CD4-positive, alpha-beta T cell (primary cell): ENCODE measurements around the gene EIF4E. TPM values are rescaled to one million over a fixed set of nuclear protein-coding genes. Genes with fewer than 3 reads are reported as not detected.

Experiments used
- ATAC-seq: fragments of 200-7000 bp; cut with Tn5 transposase; one replicate; pipeline ENCODE4 v1.10.0; 2022; ENCODE audit warnings: mild to moderate bottlenecking; ENCODE audit not compliant: poor library complexity
- CTCF ChIA-PET: fragments of 350-600 bp; sonication (Branson Sonifier 250); formaldehyde crosslinking; loops from one replicate; lab custom pipeline; 2021; ENCODE audit warnings: antibody characterized with exemption, inconsistent platforms; lab: Charles Lee
- POLR2A ChIA-PET: fragments of 350-600 bp; sonication (Branson Sonifier 250); formaldehyde crosslinking; loops from one replicate; lab custom pipeline; 2021; ENCODE audit warnings: antibody characterized with exemption, inconsistent platforms; lab: Charles Lee
- DNase-seq, 14 experiments: peaks; one replicate each; pipeline ENCODE4 v3.0.0-alpha.2; 2013 to 2020; ENCODE audit warnings: mixed read lengths in 2 of 14
- H3K27ac ChIP-seq, 2 donors: one replicate each; pipeline versions ENCODE4 v1.5.1 to v1.7.0; 2013; ENCODE audit warnings: low read length in 2 of 2, low read depth in 1 of 2, mild to moderate bottlenecking in 1 of 2
- H3K27me3 ChIP-seq, 2 experiments: 1 replicate in 1 of 2; 2 replicates in 1 of 2; pipeline versions ENCODE4 v1.6.1 to v1.7.0; 2013; ENCODE audit warnings: low read length in 2 of 2, control low read depth in 1 of 2, mild to moderate bottlenecking in 1 of 2, moderate library complexity in 1 of 2; ENCODE audit not compliant: insufficient read depth in 2 of 2, control insufficient read depth in 1 of 2
- H3K36me3 ChIP-seq: one replicate; pipeline ENCODE4 v1.6.1; 2013; ENCODE audit warnings: low read length, control low read depth; ENCODE audit not compliant: insufficient read depth
- H3K4me1 ChIP-seq: one replicate; pipeline ENCODE4 v1.6.1; 2013; ENCODE audit warnings: low read length, control low read depth; ENCODE audit not compliant: insufficient read depth
- H3K4me3 ChIP-seq: one replicate; pipeline ENCODE4 v1.5.1; 2013; ENCODE audit warnings: mild to moderate bottlenecking, low read length, moderate library complexity
- H3K9me3 ChIP-seq, 2 experiments: 1 replicate in 1 of 2; 2 replicates in 1 of 2; pipeline versions ENCODE4 v1.6.1 to v1.7.0; 2013; ENCODE audit warnings: low read length in 2 of 2, mild to moderate bottlenecking in 2 of 2, control low read depth in 1 of 2, moderate library complexity in 1 of 2; ENCODE audit not compliant: control insufficient read depth in 1 of 2, insufficient read depth in 1 of 2
- H3K27ac Mint-ChIP-seq: one replicate; pipeline ENCODE4 v1.8.0; 2020; ENCODE audit warnings: mixed read lengths
- H3K27me3 Mint-ChIP-seq: one replicate; pipeline ENCODE4 v1.8.0; 2021; ENCODE audit warnings: mixed read lengths
- H3K36me3 Mint-ChIP-seq: one replicate; pipeline ENCODE4 v1.8.0; 2021; ENCODE audit warnings: low read depth, mixed read lengths
- H3K4me1 Mint-ChIP-seq: one replicate; pipeline ENCODE4 v1.8.0; 2021; ENCODE audit warnings: low read depth, mixed read lengths
- H3K4me3 Mint-ChIP-seq: one replicate; pipeline ENCODE4 v1.8.0; 2020; ENCODE audit warnings: mild to moderate bottlenecking, mixed read lengths
- H3K9me3 Mint-ChIP-seq: one replicate; pipeline ENCODE4 v1.8.0; 2020; ENCODE audit warnings: mixed read lengths
- CTCF ChIP-seq: fragments of 200-600 bp; IDR thresholded peaks from one replicate; pipeline ENCODE4 v1.8.0; 2022; ENCODE audit warnings: antibody characterized with exemption, mild to moderate bottlenecking
- intact Hi-C, 2 experiments: fragments of 100-400 bp; cut with DNase I in 1 of 2; cut with micrococcal nuclease in 1 of 2; formaldehyde crosslinking; loops; one replicate each; pipeline versions ENCODE4 v1.15.1 to v1.9.0; 2023 to 2025; cut with DNase I, micrococcal nuclease
- total RNA-seq, 174 experiments: library from RNA in 2 of 174; stranded (reverse) in 2 of 174; gene quantifications; one replicate each; pipeline ENCODE4 v1.2.3 and lab custom pipeline; 2021 to 2026

The EIF4E gene
- total RNA-seq, 2 experiments from 2014 or later, result 47.2 to 49.2 TPM

DNA sequence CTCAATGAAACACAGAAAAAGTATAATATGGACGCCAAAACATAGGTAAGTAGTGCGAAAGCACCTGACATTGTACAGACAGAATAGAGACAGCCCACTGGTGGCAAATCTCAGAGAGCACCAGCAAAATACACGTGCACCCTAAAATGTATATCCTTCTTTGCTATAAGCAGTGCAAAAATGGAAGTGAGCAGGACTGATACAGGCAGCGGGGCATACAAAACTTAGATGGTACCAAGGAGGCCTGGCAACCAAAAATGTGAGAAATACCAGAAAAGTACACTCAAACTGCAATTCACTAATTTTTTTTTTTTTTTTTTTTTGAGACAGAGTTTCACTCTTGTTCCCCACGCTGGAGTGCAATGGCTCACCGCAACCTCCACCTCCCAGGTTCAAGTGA is 63.9 kb downstream of the EIF4E start:
- H3K9me3 ChIP-seq, result no peaks in the 10 kb centered on the region
- H3K27ac ChIP-seq, result no peak overlapping the region
- Mint-ChIP-seq H3K27ac (no peak overlapping the region), H3K4me3 (no peak overlapping the region), H3K27me3 (no peaks in the 10 kb centered on the region), H3K9me3 (no peaks in the 10 kb centered on the region), H3K36me3 (no peaks in the 10 kb centered on the region), H3K4me1 (no peaks in the 10 kb centered on the region)
- ATAC-seq, result no peak
- H3K4me3 ChIP-seq, result no peak overlapping the region
- no peaks in the 10 kb centered on the region for H3K36me3 ChIP-seq
- DNase-seq, result no peak
- POLR2A ChIA-PET, result no interaction called here
- no peak for TF ChIP-seq CTCF
- no peaks in the 10 kb centered on the region for H3K27me3 ChIP-seq
- CTCF ChIA-PET, result no interaction called here
- intact Hi-C loops, result no loop called here
- no peaks in the 10 kb centered on the region for H3K4me1 ChIP-seq

DNA sequence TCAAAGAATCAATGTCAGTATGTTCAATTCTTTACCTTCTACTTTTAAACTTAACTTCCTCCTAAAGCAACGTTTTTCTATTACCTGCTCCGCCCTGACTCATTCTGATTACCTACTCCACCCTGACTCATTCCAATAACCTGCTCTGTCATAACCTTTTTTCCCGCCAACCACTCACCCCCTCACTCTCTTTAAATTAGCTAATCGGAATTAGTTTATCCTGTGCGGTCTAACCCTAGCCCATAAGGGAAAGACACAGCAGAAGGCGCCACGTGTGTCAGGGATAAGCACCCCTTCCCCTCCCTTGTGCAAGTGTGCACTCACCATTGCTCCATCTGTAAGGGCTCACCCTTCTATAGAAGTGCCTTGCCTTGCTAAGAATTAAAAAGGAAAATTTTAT is 64.4 kb downstream of the EIF4E start:
- H3K4me1 Mint-ChIP-seq, result no peaks in the 10 kb centered on the region
- DNase-seq, result no peak
- Histone ChIP-seq H3K36me3 (no peaks in the 10 kb centered on the region), H3K27me3 (no peaks in the 10 kb centered on the region), H3K27ac (no peak overlapping the region), H3K4me1 (no peaks in the 10 kb centered on the region), H3K4me3 (no peak overlapping the region), H3K9me3 (no peaks in the 10 kb centered on the region)
- CTCF ChIA-PET, result no interaction called here
- no peak overlapping the region for H3K27ac Mint-ChIP-seq
- intact Hi-C loops, result no loop called here
- no peaks in the 10 kb centered on the region for H3K9me3 Mint-ChIP-seq
- H3K36me3 Mint-ChIP-seq, result no peaks in the 10 kb centered on the region
- TF ChIP-seq CTCF, result no peak
- POLR2A ChIA-PET, result no interaction called here
- no peaks in the 10 kb centered on the region for H3K27me3 Mint-ChIP-seq
- ATAC-seq, result no peak
- H3K4me3 Mint-ChIP-seq, result no peak overlapping the region

DNA sequence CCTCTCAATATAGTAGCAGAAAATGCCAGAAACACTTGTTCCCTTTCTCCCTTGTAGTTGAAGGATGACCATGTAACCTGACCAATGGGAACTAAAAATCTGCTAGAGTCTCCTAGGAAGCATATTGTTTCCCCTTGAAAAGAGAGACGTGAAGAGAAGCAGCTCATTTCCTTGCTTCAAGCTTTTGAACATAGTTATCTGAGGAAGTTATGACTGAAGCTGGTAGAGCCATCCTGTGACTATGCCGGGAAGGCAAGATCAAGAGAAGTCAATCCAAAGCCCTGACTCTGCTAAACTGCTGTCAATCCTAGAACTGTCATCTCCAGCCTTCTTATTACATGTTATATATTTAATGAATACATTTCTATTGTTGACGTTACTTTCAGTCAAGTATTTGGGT is 66.6 kb downstream of the EIF4E start:
- Mint-ChIP-seq H3K36me3 (no peaks in the 10 kb centered on the region), H3K27me3 (no peaks in the 10 kb centered on the region), H3K4me1 (no peaks in the 10 kb centered on the region), H3K4me3 (no peak overlapping the region), H3K27ac (no peak overlapping the region), H3K9me3 (no peaks in the 10 kb centered on the region)
- H3K27ac ChIP-seq, result no peak overlapping the region
- H3K4me3 ChIP-seq, result no peak overlapping the region
- no peaks in the 10 kb centered on the region for H3K4me1 ChIP-seq
- no peaks in the 10 kb centered on the region for H3K27me3 ChIP-seq
- no peak for DNase-seq
- ChIA-PET CTCF (no interaction called here), POLR2A (no interaction called here)
- H3K36me3 ChIP-seq, result no peaks in the 10 kb centered on the region
- no peak for TF ChIP-seq CTCF
- no peaks in the 10 kb centered on the region for H3K9me3 ChIP-seq
- no peak for ATAC-seq
- intact Hi-C loops, result no loop called here
